ENCODE data around the gene SNTA1. TPM values are rescaled to one million over a fixed set of nuclear protein-coding genes. Genes with fewer than 3 reads are reported as not detected.

The SNTA1 gene
- total and polyA plus RNA-seq, 2 of the 8 experiments (the other 6 are each of a cell fraction or from before 2014, with no cell fraction given): 4.5 to 8.0 TPM

DNA sequence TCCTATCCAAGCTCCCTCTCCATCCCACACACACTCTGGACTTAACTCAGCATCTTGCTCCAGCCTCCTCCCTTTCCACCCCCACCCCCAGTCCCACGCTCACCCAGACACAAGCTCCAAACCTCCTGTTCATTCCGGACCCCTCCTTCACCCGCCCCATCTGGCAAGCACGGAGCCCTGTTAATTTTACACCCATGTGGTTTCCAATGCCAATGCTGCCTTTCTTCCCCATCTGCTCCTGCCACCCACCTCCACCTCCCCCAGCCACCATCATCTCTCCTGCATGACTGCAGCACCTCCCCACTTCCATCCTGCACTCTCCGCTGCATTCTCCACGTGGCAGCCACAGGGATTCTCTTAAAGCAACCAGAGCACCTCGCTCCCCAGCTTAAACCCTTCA is 32.3 kb downstream of the SNTA1 start:
- Histone ChIP-seq H2AFZ (ENCODE audit: low read length) (no peak overlapping the region), H3K79me1 (ENCODE audit: low read depth, low read length) (no peaks in the 10 kb centered on the region; the same call in 1 of the 2 replicates), H2BK12ac (ENCODE audit: low read depth, low read length) (no peak overlapping the region), H4K5ac (ENCODE audit: insufficient read length, low read depth, low read length) (no peak overlapping the region), H3K9me3 (ENCODE audit: insufficient read depth in 2 of 2, low read depth in 1 of 2, low read length in 1 of 2) (no peaks in the 10 kb centered on the region), H3K18ac (ENCODE audit: extremely low read depth, low read length) (no peak overlapping the region), H2AK5ac (ENCODE audit: low read depth, low read length) (no peak overlapping the region), H3K27me3 (replicated peaks in 1 of 4; ENCODE audit: control insufficient read depth in 3 of 4, extremely low read depth in 1 of 4, insufficient read depth in 3 of 4, low read length in 3 of 4) (no peaks in the 10 kb centered on the region), H3K9ac (replicated peaks in 1 of 4; ENCODE audit: extremely low read depth in 1 of 4, low read depth in 3 of 4, low read length in 3 of 4) (no peak overlapping the region), H3K56ac (replicated peaks; ENCODE audit: insufficient read length, low read depth, low read length) (no peak overlapping the region), H3K23ac (ENCODE audit: insufficient read length) (no peak overlapping the region), H2BK20ac (ENCODE audit: low read length) (no peak overlapping the region), H3K4me3 (ENCODE audit: extremely low read depth in 1 of 4, insufficient read depth in 2 of 4, low read depth in 3 of 4, low read length in 4 of 4) (no peak overlapping the region), H3K79me2 (ENCODE audit: control insufficient read depth in 1 of 2, insufficient read depth in 2 of 2, low read length in 2 of 2) (no peaks in the 10 kb centered on the region), H3K14ac (ENCODE audit: insufficient read length) (no peak overlapping the region), H3K4me1 (replicated peaks in 1 of 4; ENCODE audit: control insufficient read depth in 3 of 4, insufficient read depth in 4 of 4, low read length in 3 of 4) (no peaks in the 10 kb centered on the region), H4K91ac (replicated peaks; ENCODE audit: insufficient read length, low read length) (no peak overlapping the region), H3K4ac (replicated peaks; ENCODE audit: insufficient read length, low read depth, low read length) (no peak overlapping the region), H2BK120ac (replicated peaks; ENCODE audit: low read depth, low read length) (no peak overlapping the region), H3K27ac (ENCODE audit: low read depth, low read length) (no peak overlapping the region), H3K23me2 (ENCODE audit: low read depth, low read length) (no peaks in the 10 kb centered on the region), H3K36me3 (ENCODE audit: control insufficient read depth in 2 of 4, insufficient read depth in 4 of 4, low read length in 3 of 4) (no peaks in the 10 kb centered on the region; a peak in 1 of 8 replicates), H2BK5ac (ENCODE audit: low read depth, low read length) (no peak overlapping the region), H2BK15ac (ENCODE audit: low read length) (no peak overlapping the region), H4K20me1 (replicated peaks in 1 of 2; ENCODE audit: control insufficient read depth in 1 of 2, insufficient read depth in 2 of 2, low read length in 2 of 2) (peaks cover 0 to 2% of the 10 kb centered on the region in 2 experiments), H3K4me2 (ENCODE audit: insufficient read depth in 1 of 2, low read depth in 2 of 2, low read length in 2 of 2) (no peak overlapping the region), H4K8ac (ENCODE audit: extremely low read depth, insufficient read depth, low read length) (no peak overlapping the region)
- DNase-seq (ENCODE audit: low read depth in 1 of 2, low spot score in 2 of 2) (no peak), FAIRE-seq (no peak)
- TF ChIP-seq SP4 (IDR thresholded peaks at IDR 0.05; ENCODE audit: low read length): no peak
- no peak for TF ChIP-seq SIN3A (conservative IDR thresholded peaks at IDR 0.05 in 1 of 2, IDR thresholded peaks at IDR 0.05 in 1 of 2; ENCODE audit: low read depth in 1 of 2, low read length in 2 of 2)
- TF ChIP-seq BACH1 (IDR thresholded peaks at IDR 0.05; ENCODE audit: low read length): no peak
- no peak for TF ChIP-seq KDM5A (IDR thresholded peaks at IDR 0.05; ENCODE audit: low read length)
- TF ChIP-seq BRCA1 (IDR thresholded peaks at IDR 0.05; ENCODE audit: low read depth, low read length): no peak
- CTCF ChIA-PET (ENCODE audit: partially characterized antibody): interaction anchor here (0.6 to 3.1 kb wide), 4 partner anchors 9 to 242 kb away, joined by 3 to 9 read pairs (median 4); no protein-coding TSS in a partner anchor
- WGBS, 2 experiments (ENCODE audit: extremely low coverage in 1 of 2, insufficient coverage in 1 of 2, insufficient read length in 1 of 2, insufficient replicate concordance in 2 of 2, low coverage in 1 of 2, low lambda C conversion rate in 2 of 2, missing lambda C conversion rate in 1 of 2): 91% methylated on average over 7 of the region's 7 CpGs; no CpG with 5 or more reads in 1 of the 2 experiments
- POLR2A ChIA-PET (ENCODE audit: partially characterized antibody): no interaction called here

Measured in H1 (cell line).